PFSK-1 (cell line): ENCODE measurements around the gene TENM3.
A peak's percentile ranks its signal among the peaks of the same experiment; 100 is the strongest.

ENCODE experiments used
- FOXP2 ChIP-seq: optimal IDR thresholded peaks from 2 replicates; pipeline ENCODE3; 2011; ENCODE audit warnings: borderline replicate concordance, control low read depth, inconsistent platforms; ENCODE audit not compliant: insufficient read depth; ENCODE audit errors: extremely low read length, extremely low read depth
- POLR2AphosphoS5 ChIP-seq: IDR thresholded peaks from 2 replicates; pipeline ENCODE4 v1.6.1; 2012; ENCODE audit warnings: low read depth, mild to moderate bottlenecking, control low read depth, low read length, moderate library complexity
- SIN3A ChIP-seq: IDR thresholded peaks from 2 replicates; pipeline ENCODE4 v1.6.1; 2012; ENCODE audit warnings: mild to moderate bottlenecking, low read length, moderate library complexity, borderline replicate concordance; ENCODE audit not compliant: insufficient read depth
- TAF1 ChIP-seq: IDR thresholded peaks from 2 replicates; pipeline ENCODE4 v1.6.1; 2012; ENCODE audit warnings: low read length, control low read depth, borderline replicate concordance; ENCODE audit not compliant: insufficient read depth
- TF ChIP-seq, protein P1 (sequence below), 2 experiments: IDR thresholded peaks; 2 replicates each; pipeline versions ENCODE4 v1.6.1 to v1.8.0; 2011 to 2012; ENCODE audit warnings: low read depth in 2 of 2, low read length in 2 of 2, control low read depth in 1 of 2, inconsistent platforms in 1 of 2, mild to moderate bottlenecking in 1 of 2, moderate library complexity in 1 of 2; ENCODE audit not compliant: insufficient read depth in 1 of 2

Gene TENM3

GRCh38 chr4:182246401-182247205 is 3.4 kb downstream of the TENM3 start:
- TF ChIP-seq FOXP2 (peak; percentile 52), POLR2AphosphoS5 (peak; percentile 20; the same call in 1 of the 2 replicates), SIN3A (peak; percentile 55; the same call in 1 of the 2 replicates), TAF1 (no peak; the same call in 1 of the 2 replicates)
- TF ChIP-seq, protein P1, sequence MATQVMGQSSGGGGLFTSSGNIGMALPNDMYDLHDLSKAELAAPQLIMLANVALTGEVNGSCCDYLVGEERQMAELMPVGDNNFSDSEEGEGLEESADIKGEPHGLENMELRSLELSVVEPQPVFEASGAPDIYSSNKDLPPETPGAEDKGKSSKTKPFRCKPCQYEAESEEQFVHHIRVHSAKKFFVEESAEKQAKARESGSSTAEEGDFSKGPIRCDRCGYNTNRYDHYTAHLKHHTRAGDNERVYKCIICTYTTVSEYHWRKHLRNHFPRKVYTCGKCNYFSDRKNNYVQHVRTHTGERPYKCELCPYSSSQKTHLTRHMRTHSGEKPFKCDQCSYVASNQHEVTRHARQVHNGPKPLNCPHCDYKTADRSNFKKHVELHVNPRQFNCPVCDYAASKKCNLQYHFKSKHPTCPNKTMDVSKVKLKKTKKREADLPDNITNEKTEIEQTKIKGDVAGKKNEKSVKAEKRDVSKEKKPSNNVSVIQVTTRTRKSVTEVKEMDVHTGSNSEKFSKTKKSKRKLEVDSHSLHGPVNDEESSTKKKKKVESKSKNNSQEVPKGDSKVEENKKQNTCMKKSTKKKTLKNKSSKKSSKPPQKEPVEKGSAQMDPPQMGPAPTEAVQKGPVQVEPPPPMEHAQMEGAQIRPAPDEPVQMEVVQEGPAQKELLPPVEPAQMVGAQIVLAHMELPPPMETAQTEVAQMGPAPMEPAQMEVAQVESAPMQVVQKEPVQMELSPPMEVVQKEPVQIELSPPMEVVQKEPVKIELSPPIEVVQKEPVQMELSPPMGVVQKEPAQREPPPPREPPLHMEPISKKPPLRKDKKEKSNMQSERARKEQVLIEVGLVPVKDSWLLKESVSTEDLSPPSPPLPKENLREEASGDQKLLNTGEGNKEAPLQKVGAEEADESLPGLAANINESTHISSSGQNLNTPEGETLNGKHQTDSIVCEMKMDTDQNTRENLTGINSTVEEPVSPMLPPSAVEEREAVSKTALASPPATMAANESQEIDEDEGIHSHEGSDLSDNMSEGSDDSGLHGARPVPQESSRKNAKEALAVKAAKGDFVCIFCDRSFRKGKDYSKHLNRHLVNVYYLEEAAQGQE (IDR thresholded peaks at IDR 0.05; ENCODE audit: insufficient read depth in 1 of 2, low read depth in 2 of 2, low read length in 2 of 2), result no peak

DNA sequence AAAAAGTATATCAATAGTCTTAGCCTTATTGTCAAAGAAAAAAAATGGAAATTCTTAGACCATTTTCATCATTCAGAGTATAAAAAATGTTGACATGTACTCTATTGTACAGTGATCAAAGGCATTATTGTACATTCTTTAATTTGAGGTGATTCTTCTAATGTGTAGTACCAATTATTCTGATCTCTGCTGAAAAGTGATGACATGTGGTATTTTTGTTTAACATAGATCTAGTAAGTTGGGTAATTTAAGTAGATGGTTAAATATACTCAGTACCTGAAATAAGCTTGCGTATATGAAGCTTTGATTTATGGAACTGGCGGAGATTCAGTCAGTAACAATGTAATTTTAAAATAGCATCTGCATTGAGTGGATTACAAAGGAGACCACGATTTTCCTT is 5.1 kb downstream of the TENM3 start:
- TF ChIP-seq SIN3A (no peak), TAF1 (no peak), FOXP2 (no peak), POLR2AphosphoS5 (no peak)
- TF ChIP-seq, protein P1 (IDR thresholded peaks at IDR 0.05; ENCODE audit: insufficient read depth in 1 of 2, low read depth in 2 of 2, low read length in 2 of 2), result no peak

DNA sequence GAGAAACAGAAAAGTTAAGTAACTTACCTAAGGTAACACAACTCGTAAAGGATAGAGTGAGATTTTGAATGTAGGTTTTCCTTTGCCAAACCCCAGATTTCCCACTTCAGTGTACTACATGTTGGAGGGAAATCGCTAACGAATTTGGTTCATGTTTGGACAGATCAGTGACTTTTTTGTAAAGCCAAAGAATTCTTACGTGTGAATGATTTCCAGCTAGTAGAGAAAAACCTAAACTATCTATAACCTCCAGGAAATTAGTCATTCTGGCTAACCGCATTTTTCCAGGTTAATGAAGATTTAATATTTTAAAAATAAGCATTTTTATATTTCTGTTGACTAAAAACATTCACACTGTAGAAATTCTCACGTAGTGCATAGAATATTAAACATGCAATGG is 7.2 kb downstream of the TENM3 start:
- no peak for TF ChIP-seq SIN3A
- no peak for TF ChIP-seq FOXP2
- no peak for TF ChIP-seq TAF1
- TF ChIP-seq, protein P1 (IDR thresholded peaks at IDR 0.05; ENCODE audit: insufficient read depth in 1 of 2, low read depth in 2 of 2, low read length in 2 of 2), result no peak
- no peak for TF ChIP-seq POLR2AphosphoS5

DNA sequence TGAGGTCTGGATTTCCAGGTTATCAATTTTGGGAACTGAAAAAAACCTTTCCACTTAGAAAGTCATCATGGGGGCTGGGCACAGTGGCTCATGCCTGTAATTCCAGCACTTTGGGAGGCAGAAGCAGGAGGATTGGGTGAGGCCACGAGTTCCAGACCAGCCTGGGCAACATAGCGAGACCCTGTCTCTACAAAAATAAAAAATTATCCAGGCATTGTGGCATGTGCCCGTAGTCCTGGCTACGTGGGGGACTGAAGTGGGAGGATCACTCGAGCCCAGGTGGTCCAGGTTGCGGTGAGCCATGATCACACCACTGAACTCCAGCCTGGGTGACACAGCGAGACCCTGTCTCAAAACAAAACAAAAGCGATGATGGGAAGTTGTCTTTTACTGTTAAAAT is 7.9 kb downstream of the TENM3 start:
- TF ChIP-seq, protein P1 (IDR thresholded peaks at IDR 0.05; ENCODE audit: insufficient read depth in 1 of 2, low read depth in 2 of 2, low read length in 2 of 2), result no peak
- TF ChIP-seq SIN3A (no peak), POLR2AphosphoS5 (no peak), TAF1 (no peak), FOXP2 (no peak)
